Astrocyte (in vitro differentiated cells and primary cell): ENCODE results near the gene ZCCHC8. TPM values are rescaled to one million over a fixed set of nuclear protein-coding genes. Genes with fewer than 3 reads are reported as not detected.

Source experiments
- DNase-seq: peaks from one replicate; pipeline ENCODE4 v3.0.0-alpha.2; 2010; ENCODE audit warnings: low read depth
- FAIRE-seq: peaks from 2 replicates; lab custom pipeline; 2011; peaks lifted over from hg19 to GRCh38; lab: Jason Lieb, UNC
- H2AFZ ChIP-seq: 2 replicates; pipeline ENCODE4 v1.6.0; 2012; ENCODE audit warnings: low read depth, low read length, inconsistent platforms
- H3K27ac ChIP-seq: 2 replicates; pipeline ENCODE4 v1.5.1; 2011; ENCODE audit warnings: low read depth, low read length, inconsistent platforms
- H3K27me3 ChIP-seq: 2 replicates; pipeline ENCODE4 v1.6.0; 2011; ENCODE audit warnings: low read length, inconsistent platforms; ENCODE audit not compliant: insufficient read depth
- H3K36me3 ChIP-seq: 2 replicates; pipeline ENCODE4 v1.5.1; 2011; ENCODE audit warnings: low read length, inconsistent platforms; ENCODE audit not compliant: insufficient read depth
- H3K4me1 ChIP-seq: 2 replicates; pipeline ENCODE4 v1.5.1; 2011; ENCODE audit warnings: low read length, inconsistent platforms; ENCODE audit not compliant: insufficient read depth
- H3K4me2 ChIP-seq: 2 replicates; pipeline ENCODE4 v1.6.0; 2012; ENCODE audit warnings: low read length, inconsistent platforms
- H3K4me3 ChIP-seq: 2 replicates; pipeline ENCODE4 v1.5.1; 2011; ENCODE audit warnings: low read depth, mild to moderate bottlenecking, low read length, inconsistent platforms; ENCODE audit not compliant: insufficient read depth
- H3K79me2 ChIP-seq: 2 replicates; pipeline ENCODE4 v1.6.0; 2012; ENCODE audit warnings: mild to moderate bottlenecking, low read length, inconsistent platforms; ENCODE audit not compliant: insufficient read depth
- H3K9ac ChIP-seq: 2 replicates; pipeline ENCODE4 v1.6.0; 2012; ENCODE audit warnings: mild to moderate bottlenecking, low read length, inconsistent platforms
- H3K9me3 ChIP-seq: 2 replicates; pipeline ENCODE4 v1.5.1; 2012; ENCODE audit warnings: low read depth, mild to moderate bottlenecking, low read length, inconsistent platforms; ENCODE audit not compliant: insufficient read depth
- H4K20me1 ChIP-seq: 2 replicates; pipeline ENCODE4 v1.6.0; 2012; ENCODE audit warnings: low read length, inconsistent platforms; ENCODE audit not compliant: insufficient read depth
- H3K27ac Mint-ChIP-seq: one replicate; pipeline ENCODE4 v1.8.0; 2021; ENCODE audit warnings: mild to moderate bottlenecking, mixed read lengths; ENCODE audit not compliant: unreplicated experiment
- H3K27me3 Mint-ChIP-seq: one replicate; pipeline ENCODE4 v1.8.0; 2021; ENCODE audit warnings: low read depth, mixed read lengths; ENCODE audit not compliant: unreplicated experiment
- H3K36me3 Mint-ChIP-seq: one replicate; pipeline ENCODE4 v1.8.0; 2021; ENCODE audit warnings: low read depth, mixed read lengths; ENCODE audit not compliant: unreplicated experiment
- H3K4me1 Mint-ChIP-seq: one replicate; pipeline ENCODE4 v1.8.0; 2021; ENCODE audit warnings: low read depth, mixed read lengths; ENCODE audit not compliant: unreplicated experiment
- H3K4me3 Mint-ChIP-seq: one replicate; pipeline ENCODE4 v1.8.0; 2021; ENCODE audit warnings: mild to moderate bottlenecking, moderate library complexity, mixed read lengths; ENCODE audit not compliant: unreplicated experiment
- H3K9me3 Mint-ChIP-seq: one replicate; pipeline ENCODE4 v1.8.0; 2021; ENCODE audit warnings: mild to moderate bottlenecking, mixed read lengths; ENCODE audit not compliant: unreplicated experiment
- CTCF ChIP-seq: IDR thresholded peaks from 2 replicates; pipeline ENCODE4 v1.5.1; 2011; ENCODE audit warnings: low read depth, mild to moderate bottlenecking, inconsistent platforms, low read length, moderate library complexity; ENCODE audit not compliant: insufficient read depth
- EZH2 ChIP-seq: IDR thresholded peaks from 2 replicates; pipeline ENCODE4 v1.6.1; 2012; ENCODE audit warnings: mild to moderate bottlenecking, low read length, inconsistent platforms; ENCODE audit not compliant: insufficient read depth
- total RNA-seq: library from RNA; stranded (reverse); gene quantifications from 2 replicates; pipeline ENCODE4 v1.2.1, GENCODE V29; 2021

The ZCCHC8 gene
- total RNA-seq, 1 donor from 2014 or later = 25.3 TPM

- Mint-ChIP-seq H3K9me3 (no peaks in the 10 kb centered on the region), H3K4me1 (peaks cover 4% of the 10 kb centered on the region), H3K27ac (no peak overlapping the region), H3K4me3 (no peak overlapping the region), H3K36me3 (peaks cover 1% of the 10 kb centered on the region), H3K27me3 (no peaks in the 10 kb centered on the region)
- Histone ChIP-seq H2AFZ (no peak overlapping the region), H4K20me1 (no peaks in the 10 kb centered on the region), H3K4me3 (no peak overlapping the region), H3K4me1 (no peaks in the 10 kb centered on the region), H3K79me2 (no peaks in the 10 kb centered on the region), H3K27ac (no peak overlapping the region), H3K36me3 (peaks cover 17% of the 10 kb centered on the region), H3K9me3 (no peaks in the 10 kb centered on the region), H3K4me2 (no peak overlapping the region), H3K9ac (no peak overlapping the region), H3K27me3 (no peaks in the 10 kb centered on the region)
- DNase-seq (no peak), FAIRE-seq (no peak)
- TF ChIP-seq CTCF = no peak
- TF ChIP-seq EZH2 = no peak
Observed at GRCh38 chr12:122544537-122544936, 43.8 kb upstream of the ZCCHC8 start.

- no peak overlapping the region for H3K9ac ChIP-seq
- no peak overlapping the region for H3K4me3 Mint-ChIP-seq
- H3K4me1 Mint-ChIP-seq = peaks cover 4% of the 10 kb centered on the region
- no peak overlapping the region for H3K27ac ChIP-seq
- TF ChIP-seq CTCF (no peak), EZH2 (no peak)
- no peaks in the 10 kb centered on the region for H3K27me3 Mint-ChIP-seq
- no peaks in the 10 kb centered on the region for H3K36me3 Mint-ChIP-seq
- H3K27me3 ChIP-seq = no peaks in the 10 kb centered on the region
- no peaks in the 10 kb centered on the region for H4K20me1 ChIP-seq
- no peaks in the 10 kb centered on the region for H3K9me3 ChIP-seq
- no peaks in the 10 kb centered on the region for H3K79me2 ChIP-seq
- no peak for DNase-seq
- H3K9me3 Mint-ChIP-seq = no peaks in the 10 kb centered on the region
- H3K36me3 ChIP-seq = peaks cover 9% of the 10 kb centered on the region
- H2AFZ ChIP-seq = no peak overlapping the region
- no peak overlapping the region for H3K4me3 ChIP-seq
- no peak overlapping the region for H3K27ac Mint-ChIP-seq
- H3K4me2 ChIP-seq = no peak overlapping the region
- FAIRE-seq = no peak
- H3K4me1 ChIP-seq = no peaks in the 10 kb centered on the region
Observed at GRCh38 chr12:122538496-122538895, 37.8 kb upstream of the ZCCHC8 start.

- H2AFZ ChIP-seq = no peak overlapping the region
- no peak overlapping the region for H3K27ac Mint-ChIP-seq
- no peaks in the 10 kb centered on the region for H3K9me3 ChIP-seq
- H3K9ac ChIP-seq = no peak overlapping the region
- peaks cover 7% of the 10 kb centered on the region for H3K36me3 ChIP-seq
- no peak overlapping the region for H3K4me3 ChIP-seq
- H3K36me3 Mint-ChIP-seq = no peaks in the 10 kb centered on the region
- H3K79me2 ChIP-seq = no peaks in the 10 kb centered on the region
- H3K4me1 ChIP-seq = no peaks in the 10 kb centered on the region
- no peaks in the 10 kb centered on the region for H4K20me1 ChIP-seq
- no peaks in the 10 kb centered on the region for H3K9me3 Mint-ChIP-seq
- no peak overlapping the region for H3K4me3 Mint-ChIP-seq
- no peak for TF ChIP-seq CTCF
- no peak for TF ChIP-seq EZH2
- no peaks in the 10 kb centered on the region for H3K27me3 ChIP-seq
- H3K27ac ChIP-seq = no peak overlapping the region
- FAIRE-seq = no peak
- no peaks in the 10 kb centered on the region for H3K27me3 Mint-ChIP-seq
- H3K4me1 Mint-ChIP-seq = peaks cover 4% of the 10 kb centered on the region
- peak; percentile 16 for DNase-seq
- no peak overlapping the region for H3K4me2 ChIP-seq
Observed at GRCh38 chr12:122537021-122537420, 36.3 kb upstream of the ZCCHC8 start.
